Measurements from ENCODE around the gene ARHGAP8.
"Not testable (repeated sequence)": the region's sequence is repeated elsewhere in the genome, so short reads cannot be mapped to it uniquely, and the experiment has no call there.

ARHGAP8 gene

DNA sequence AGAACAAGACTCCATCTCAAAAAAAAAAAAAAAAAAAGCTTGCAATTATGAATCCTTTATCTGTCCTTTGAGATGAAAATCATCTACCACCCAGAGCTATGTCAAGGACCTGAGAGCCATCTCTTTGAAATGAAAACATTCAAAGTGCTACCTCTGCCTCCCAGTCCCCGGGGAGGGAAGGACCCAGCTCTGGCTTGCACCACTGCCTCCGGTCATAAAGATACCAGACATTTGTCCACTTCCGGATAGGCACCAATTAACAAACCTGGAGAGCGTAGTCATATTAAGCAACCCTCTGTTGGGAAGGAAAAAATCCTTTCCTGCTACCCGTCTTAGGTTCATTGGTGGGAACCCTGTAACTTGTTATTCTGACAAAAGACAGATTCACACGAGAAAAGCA, 98.6 kb downstream of the ARHGAP8 start:
- Histone ChIP-seq H3K4me1 (ENCODE audit: insufficient read depth, low read length, poor library complexity, severe bottlenecking) (no peaks in the 10 kb centered on the region), H2AFZ (ENCODE audit: low read length) (no peak overlapping the region), H3K4me3 (ENCODE audit: low read length, poor library complexity, severe bottlenecking) (no peak overlapping the region), H3K36me3 (ENCODE audit: insufficient read depth, low read length) (no peaks in the 10 kb centered on the region), H3K79me2 (ENCODE audit: insufficient read depth, low read length) (no peaks in the 10 kb centered on the region), H3F3A (ENCODE audit: low read depth) (no peaks in the 10 kb centered on the region), H3K4me2 (ENCODE audit: low read depth, low read length, poor library complexity, severe bottlenecking) (no peak overlapping the region), H4K20me1 (ENCODE audit: insufficient read depth, low read length, poor library complexity, severe bottlenecking) (no peaks in the 10 kb centered on the region), H3K9me2 (replicated peaks; ENCODE audit: low read depth, low read length) (no peaks in the 10 kb centered on the region), H3K9me3 (ENCODE audit: insufficient read depth, low read depth, low read length) (no peaks in the 10 kb centered on the region), H3K27me3 (ENCODE audit: insufficient read depth, low read length, poor library complexity, severe bottlenecking) (no peaks in the 10 kb centered on the region), H3K9ac (ENCODE audit: low read depth, low read length, poor library complexity, severe bottlenecking) (no peak overlapping the region)
- no peak for TF ChIP-seq EZH2phosphoT487 (IDR thresholded peaks at IDR 0.05; ENCODE audit: borderline replicate concordance)
- TF ChIP-seq, protein P1, sequence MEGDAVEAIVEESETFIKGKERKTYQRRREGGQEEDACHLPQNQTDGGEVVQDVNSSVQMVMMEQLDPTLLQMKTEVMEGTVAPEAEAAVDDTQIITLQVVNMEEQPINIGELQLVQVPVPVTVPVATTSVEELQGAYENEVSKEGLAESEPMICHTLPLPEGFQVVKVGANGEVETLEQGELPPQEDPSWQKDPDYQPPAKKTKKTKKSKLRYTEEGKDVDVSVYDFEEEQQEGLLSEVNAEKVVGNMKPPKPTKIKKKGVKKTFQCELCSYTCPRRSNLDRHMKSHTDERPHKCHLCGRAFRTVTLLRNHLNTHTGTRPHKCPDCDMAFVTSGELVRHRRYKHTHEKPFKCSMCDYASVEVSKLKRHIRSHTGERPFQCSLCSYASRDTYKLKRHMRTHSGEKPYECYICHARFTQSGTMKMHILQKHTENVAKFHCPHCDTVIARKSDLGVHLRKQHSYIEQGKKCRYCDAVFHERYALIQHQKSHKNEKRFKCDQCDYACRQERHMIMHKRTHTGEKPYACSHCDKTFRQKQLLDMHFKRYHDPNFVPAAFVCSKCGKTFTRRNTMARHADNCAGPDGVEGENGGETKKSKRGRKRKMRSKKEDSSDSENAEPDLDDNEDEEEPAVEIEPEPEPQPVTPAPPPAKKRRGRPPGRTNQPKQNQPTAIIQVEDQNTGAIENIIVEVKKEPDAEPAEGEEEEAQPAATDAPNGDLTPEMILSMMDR (conservative IDR thresholded peaks at IDR 0.05; ENCODE audit: low read length) = no peak

DNA sequence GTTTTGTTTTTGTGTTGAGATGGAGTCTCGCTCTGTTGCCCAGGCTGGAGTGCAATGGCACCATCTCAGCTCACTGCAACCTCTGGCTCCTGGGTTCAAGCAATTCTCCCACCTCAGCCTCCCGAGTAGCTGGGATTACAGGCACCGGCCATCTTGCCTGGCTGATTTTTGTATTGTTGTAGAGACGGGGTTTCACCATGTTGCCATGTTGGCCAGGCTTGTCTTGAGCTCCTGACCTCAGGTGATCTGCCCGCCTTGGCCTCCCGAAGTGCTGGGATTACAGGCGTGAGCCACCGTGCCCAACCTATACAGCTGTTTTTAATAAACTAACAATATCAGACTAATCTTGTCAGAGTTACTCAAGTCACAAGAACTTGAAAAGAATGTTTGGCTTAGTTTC, 102.3 kb downstream of the ARHGAP8 start:
- not testable (repeated sequence) for H4K20me1 ChIP-seq (ENCODE audit: insufficient read depth, low read length, poor library complexity, severe bottlenecking); H3K27me3 ChIP-seq (ENCODE audit: insufficient read depth, low read length, poor library complexity, severe bottlenecking); H3K9me2 ChIP-seq (replicated peaks; ENCODE audit: low read depth, low read length); H3K36me3 ChIP-seq (ENCODE audit: insufficient read depth, low read length); H3K9ac ChIP-seq (ENCODE audit: low read depth, low read length, poor library complexity, severe bottlenecking); H3K4me2 ChIP-seq (ENCODE audit: low read depth, low read length, poor library complexity, severe bottlenecking); H3K79me2 ChIP-seq (ENCODE audit: insufficient read depth, low read length); H3K9me3 ChIP-seq (ENCODE audit: insufficient read depth, low read depth, low read length); H3K4me1 ChIP-seq (ENCODE audit: insufficient read depth, low read length, poor library complexity, severe bottlenecking); H2AFZ ChIP-seq (ENCODE audit: low read length); H3K4me3 ChIP-seq (ENCODE audit: low read length, poor library complexity, severe bottlenecking); H3F3A ChIP-seq (ENCODE audit: low read depth)

DNA sequence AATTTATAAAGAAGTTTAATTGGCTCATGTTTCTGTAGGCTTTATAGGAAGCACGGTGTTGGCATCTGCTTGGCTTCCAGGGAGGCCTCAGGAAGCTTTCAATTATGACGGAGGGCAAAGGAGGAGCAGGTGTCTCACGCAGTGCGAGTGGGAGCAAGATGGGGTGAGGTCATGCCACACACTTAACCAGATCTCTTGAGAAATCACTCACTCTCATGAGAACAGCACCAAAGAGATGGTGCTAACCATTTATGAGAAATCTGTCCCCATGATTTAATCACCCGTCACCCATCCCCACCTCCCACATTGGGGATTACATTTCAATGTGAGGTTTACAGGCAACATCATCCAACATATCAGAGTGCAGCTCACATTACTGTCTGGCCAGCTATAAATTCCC, 103.5 kb downstream of the ARHGAP8 start:
- Histone ChIP-seq H3K79me2 (ENCODE audit: insufficient read depth, low read length) (no peaks in the 10 kb centered on the region), H2AFZ (ENCODE audit: low read length) (no peak overlapping the region), H3K9me3 (ENCODE audit: insufficient read depth, low read depth, low read length) (no peaks in the 10 kb centered on the region), H3K27me3 (ENCODE audit: insufficient read depth, low read length, poor library complexity, severe bottlenecking) (no peaks in the 10 kb centered on the region), H3K4me3 (ENCODE audit: low read length, poor library complexity, severe bottlenecking) (no peak overlapping the region), H3K4me2 (ENCODE audit: low read depth, low read length, poor library complexity, severe bottlenecking) (no peak overlapping the region), H3K36me3 (ENCODE audit: insufficient read depth, low read length) (no peaks in the 10 kb centered on the region), H3K4me1 (ENCODE audit: insufficient read depth, low read length, poor library complexity, severe bottlenecking) (no peaks in the 10 kb centered on the region), H3K9me2 (replicated peaks; ENCODE audit: low read depth, low read length) (no peaks in the 10 kb centered on the region), H3K9ac (ENCODE audit: low read depth, low read length, poor library complexity, severe bottlenecking) (no peak overlapping the region), H4K20me1 (ENCODE audit: insufficient read depth, low read length, poor library complexity, severe bottlenecking) (no peaks in the 10 kb centered on the region), H3F3A (ENCODE audit: low read depth) (no peaks in the 10 kb centered on the region)
- TF ChIP-seq, protein P1 (conservative IDR thresholded peaks at IDR 0.05; ENCODE audit: low read length) = no peak
- no peak for TF ChIP-seq EZH2phosphoT487 (IDR thresholded peaks at IDR 0.05; ENCODE audit: borderline replicate concordance)

DNA sequence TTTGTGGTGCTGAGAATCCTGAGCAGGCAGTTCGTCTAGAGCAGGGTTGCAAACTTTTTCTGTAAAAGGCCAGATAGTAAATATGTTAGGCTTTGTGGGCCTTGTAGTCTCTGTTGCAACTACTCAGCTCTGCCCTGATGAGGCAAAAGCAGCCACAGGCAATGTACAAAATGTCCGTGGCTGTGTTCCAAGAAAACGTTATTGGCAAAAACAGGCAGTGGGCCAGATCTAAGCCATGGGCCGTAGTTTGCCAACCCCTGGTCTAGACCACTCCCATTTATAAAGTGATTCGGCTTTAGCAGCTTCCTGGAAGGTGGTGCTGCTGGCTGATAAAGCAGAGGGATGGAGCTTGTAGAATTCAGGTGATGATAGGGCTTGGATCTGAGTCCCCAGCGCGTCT, 106.4 kb downstream of the ARHGAP8 start:
- H3K9me3 ChIP-seq (ENCODE audit: insufficient read depth, low read depth, low read length); H3F3A ChIP-seq (ENCODE audit: low read depth); H3K9ac ChIP-seq (ENCODE audit: low read depth, low read length, poor library complexity, severe bottlenecking); H2AFZ ChIP-seq (ENCODE audit: low read length); H3K4me2 ChIP-seq (ENCODE audit: low read depth, low read length, poor library complexity, severe bottlenecking); H3K9me2 ChIP-seq (replicated peaks; ENCODE audit: low read depth, low read length); H3K27me3 ChIP-seq (ENCODE audit: insufficient read depth, low read length, poor library complexity, severe bottlenecking); H3K4me3 ChIP-seq (ENCODE audit: low read length, poor library complexity, severe bottlenecking); H3K36me3 ChIP-seq (ENCODE audit: insufficient read depth, low read length); H3K79me2 ChIP-seq (ENCODE audit: insufficient read depth, low read length); H4K20me1 ChIP-seq (ENCODE audit: insufficient read depth, low read length, poor library complexity, severe bottlenecking); H3K4me1 ChIP-seq (ENCODE audit: insufficient read depth, low read length, poor library complexity, severe bottlenecking): not testable (repeated sequence)

Data from Loucy (cell line).